ENCODE data around the gene RAP1A. TPM values are rescaled to one million over a fixed set of nuclear protein-coding genes. Genes with fewer than 3 reads are reported as not detected.
"Not testable (repeated sequence)": the region's sequence is repeated elsewhere in the genome, so short reads cannot be mapped to it uniquely, and the experiment has no call there.

Gene RAP1A
- total RNA-seq, 1 donor from 2014 or later = 93.7 TPM

- DNase-seq (ENCODE audit: low read depth) = no peak
These were observed 117.9 kb downstream of the RAP1A start for GRCh38 chr1:111737216-111738132.

- DNase-seq (ENCODE audit: low read depth) = no peak
These were observed 118.5 kb downstream of the RAP1A start for GRCh38 chr1:111738133-111738435.

- DNase-seq (ENCODE audit: low read depth) = peak; percentile 43
These were observed 119.0 kb downstream of the RAP1A start for GRCh38 chr1:111738436-111739193.

DNA sequence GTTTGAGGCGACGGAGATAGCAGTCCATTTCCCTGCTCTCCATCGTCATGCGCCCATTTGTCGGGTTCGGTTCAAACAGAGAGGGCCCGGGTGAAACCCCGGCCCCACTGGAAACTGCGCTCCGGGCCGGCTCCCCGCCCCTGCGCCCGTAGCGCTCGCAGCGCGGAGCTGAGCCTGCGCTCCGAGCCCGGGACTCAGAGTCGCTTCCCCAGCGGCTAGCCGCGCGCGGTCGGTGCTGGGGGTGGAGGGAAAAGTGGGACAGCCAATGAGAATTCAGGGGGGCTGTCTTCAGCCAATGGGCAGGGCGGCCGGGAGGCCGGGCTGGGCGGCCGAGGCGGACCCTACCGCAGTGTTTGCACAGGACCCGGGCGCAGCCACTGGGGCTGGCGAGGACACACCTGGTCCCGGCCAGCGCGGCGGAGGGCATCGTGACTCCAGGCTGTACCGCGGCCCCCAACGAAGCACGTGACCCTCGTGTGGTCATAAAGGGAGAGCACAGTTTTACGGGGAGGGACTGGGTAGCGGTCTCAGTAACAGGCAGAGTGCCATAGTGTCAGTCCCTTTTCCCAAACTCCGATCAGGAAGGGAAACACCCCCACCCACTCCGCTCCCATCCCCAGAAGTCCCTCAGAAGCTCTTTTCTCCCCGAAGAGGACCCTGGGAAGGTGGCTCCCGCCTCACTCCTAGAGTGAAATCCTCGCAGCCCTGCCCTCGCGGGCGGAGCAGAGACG, 119.8 kb downstream of the RAP1A start, which contains the start of gene INKA2:
Gene INKA2, minus strand, starts transcription at position 202 of the 731 bp plus-strand sequence. Its CDS starts 153 bp downstream, at position 49.
- DNase-seq (ENCODE audit: low read depth) = peak; percentile 55

DNA sequence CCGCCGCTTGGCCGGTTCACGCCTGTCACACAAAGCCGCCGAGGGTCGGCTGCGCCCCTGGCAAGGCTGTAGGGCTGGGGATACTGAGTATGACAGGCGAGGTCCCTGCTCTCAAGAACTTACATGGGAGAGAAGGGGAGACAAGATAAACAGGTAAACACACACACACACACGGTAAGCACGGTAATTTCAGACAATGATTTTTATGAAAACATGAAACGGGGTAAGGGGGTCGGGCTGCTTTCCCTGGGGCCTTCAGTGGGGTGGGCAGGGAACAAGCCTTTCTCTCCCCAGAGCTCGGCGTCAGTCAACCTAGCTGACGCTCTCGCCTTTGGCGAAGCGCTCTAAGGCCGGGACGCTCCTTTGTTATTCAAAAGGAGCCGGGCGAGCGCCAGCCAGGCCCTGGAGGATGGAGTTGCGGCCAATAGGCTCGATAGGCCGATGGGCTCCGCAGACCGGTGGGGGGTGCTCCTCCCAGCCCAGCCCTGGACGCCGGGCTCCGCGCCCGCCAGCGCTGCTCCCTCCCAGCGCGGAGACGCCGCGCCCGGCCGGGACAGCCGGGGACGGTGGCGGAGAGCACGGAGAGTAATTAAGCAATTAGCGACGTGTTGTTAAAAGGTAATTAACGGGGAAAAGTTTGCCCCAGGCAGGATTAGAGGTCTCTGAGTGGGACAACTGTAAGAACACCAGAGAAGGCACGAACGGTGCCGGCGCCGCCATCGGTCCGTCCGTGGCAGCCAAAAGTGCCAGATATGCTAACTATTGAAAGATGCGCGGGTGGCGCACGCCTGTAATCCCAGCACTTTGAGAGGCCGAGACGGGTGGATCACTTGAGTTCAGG, 120.6 kb downstream of the RAP1A start:
- DNase-seq (ENCODE audit: low read depth) = peak; percentile 19

DNA sequence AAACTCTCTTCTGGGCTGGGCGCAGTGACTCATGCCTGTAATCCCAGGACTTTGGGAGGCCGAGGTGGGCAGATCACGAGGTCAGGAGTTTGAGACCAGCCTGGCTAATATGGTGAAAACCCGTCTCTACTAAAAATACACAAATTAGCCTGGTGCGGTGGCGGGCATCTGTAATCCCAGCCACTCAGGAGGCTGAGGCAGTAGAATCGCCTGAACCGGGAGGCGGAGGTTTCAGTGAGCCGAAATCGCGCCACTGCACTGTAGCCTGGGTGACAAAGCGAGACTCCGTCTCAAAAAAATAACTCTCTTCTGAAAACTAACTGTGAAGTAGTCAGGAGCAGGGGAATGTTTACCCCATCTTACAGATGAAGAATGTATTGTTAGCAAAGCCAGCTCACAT, 122.7 kb downstream of the RAP1A start:
- DNase-seq (ENCODE audit: low read depth) = not testable (repeated sequence)

DNA sequence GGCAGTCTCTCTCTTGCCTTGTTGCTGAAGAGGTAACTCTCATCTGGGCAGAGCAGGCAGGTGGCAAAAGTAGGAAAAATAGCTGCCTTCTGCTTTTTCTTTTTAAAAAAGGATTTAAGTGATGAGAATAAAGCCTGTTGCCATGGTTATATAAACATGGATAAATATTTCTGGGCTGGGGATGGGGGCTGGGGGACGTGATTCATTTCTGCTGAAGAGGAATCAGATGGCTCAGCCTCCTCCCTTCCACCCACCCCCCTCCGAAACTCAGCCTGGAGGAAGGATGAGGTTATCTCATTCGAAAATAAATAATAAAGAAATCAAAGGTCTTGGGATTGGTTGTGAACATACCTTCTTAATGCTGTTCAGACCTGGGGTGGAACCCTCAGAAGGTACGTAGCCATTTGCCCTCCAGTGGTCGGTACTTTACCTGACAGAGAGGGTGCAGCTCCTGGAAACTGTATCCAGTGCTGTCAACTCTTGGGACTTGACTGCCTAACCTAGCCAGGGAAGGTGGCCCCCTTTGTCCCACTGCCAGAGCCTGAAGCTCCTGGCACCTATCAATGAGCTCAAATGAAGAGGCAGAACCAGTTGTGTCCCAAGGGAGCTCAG, 123.5 kb downstream of the RAP1A start:
- no peak for DNase-seq (ENCODE audit: low read depth)

- DNase-seq (ENCODE audit: low read depth) = no peak
These were observed 124.1 kb downstream of the RAP1A start for GRCh38 chr1:111743679-111744101.

GRCh38 chr1:111745675-111746613, 126.4 kb downstream of the RAP1A start:
- DNase-seq (ENCODE audit: low read depth) = no peak

- no peak for DNase-seq (ENCODE audit: low read depth)
These were observed 127.0 kb downstream of the RAP1A start for GRCh38 chr1:111746614-111746999.

- DNase-seq (ENCODE audit: low read depth) = peak; percentile 65
These were observed 127.7 kb downstream of the RAP1A start for GRCh38 chr1:111747282-111747734.

GRCh38 chr1:111747947-111748346, 128.4 kb downstream of the RAP1A start:
- DNase-seq (ENCODE audit: low read depth) = no peak

GRCh38 chr1:111749628-111750027, 130.0 kb downstream of the RAP1A start:
- no peak for DNase-seq (ENCODE audit: low read depth)

GRCh38 chr1:111750856-111751255, 131.3 kb downstream of the RAP1A start:
- no peak for DNase-seq (ENCODE audit: low read depth)

GRCh38 chr1:111751906-111752575, 132.5 kb downstream of the RAP1A start:
- no peak for DNase-seq (ENCODE audit: low read depth)

GRCh38 chr1:111754984-111755330, 135.4 kb downstream of the RAP1A start:
- DNase-seq (ENCODE audit: low read depth) = no peak

DNA sequence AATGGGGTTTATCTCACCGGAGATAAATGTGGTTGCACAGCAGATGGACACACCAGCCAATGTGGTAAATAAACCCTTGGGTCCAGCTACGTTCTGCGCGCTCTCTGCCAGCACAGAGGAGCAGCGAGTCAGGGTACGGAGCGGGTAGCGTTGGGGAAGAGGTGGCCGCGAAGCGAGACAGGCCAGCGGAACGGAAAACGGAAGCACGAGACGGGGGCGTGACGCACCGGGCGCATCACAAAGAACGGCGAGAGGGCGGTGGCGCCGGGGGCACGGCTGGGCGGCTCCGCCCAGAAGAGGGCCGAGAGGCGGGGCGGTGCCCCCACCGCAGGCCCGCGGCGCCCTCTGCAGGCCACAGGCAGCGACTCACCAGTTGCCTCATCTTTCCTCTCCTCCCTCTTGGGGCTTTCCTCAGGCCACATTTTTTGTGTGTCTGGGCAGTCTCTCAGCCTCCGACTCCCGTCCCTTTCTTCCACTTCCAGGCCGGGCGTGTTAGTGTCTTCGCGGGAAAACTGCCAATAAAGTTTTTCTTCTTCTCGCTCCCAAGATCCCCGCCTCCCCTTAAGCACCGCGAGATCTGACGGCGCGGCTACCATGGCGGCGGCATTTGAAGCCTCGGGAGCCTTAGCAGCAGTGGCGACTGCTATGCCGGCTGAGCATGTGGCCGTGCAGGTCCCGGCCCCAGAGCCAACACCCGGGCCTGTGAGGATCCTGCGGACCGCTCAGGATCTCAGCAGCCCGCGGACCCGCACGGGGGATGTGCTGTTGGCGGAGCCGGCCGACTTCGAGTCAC, 135.9 kb downstream of the RAP1A start, which contains the start of gene DDX20:
Gene DDX20, plus strand, starts transcription at position 571 of the 793 bp plus-strand sequence. Its CDS starts 24 bp downstream, at position 595.
- DNase-seq (ENCODE audit: low read depth) = peak; percentile 95

DNA sequence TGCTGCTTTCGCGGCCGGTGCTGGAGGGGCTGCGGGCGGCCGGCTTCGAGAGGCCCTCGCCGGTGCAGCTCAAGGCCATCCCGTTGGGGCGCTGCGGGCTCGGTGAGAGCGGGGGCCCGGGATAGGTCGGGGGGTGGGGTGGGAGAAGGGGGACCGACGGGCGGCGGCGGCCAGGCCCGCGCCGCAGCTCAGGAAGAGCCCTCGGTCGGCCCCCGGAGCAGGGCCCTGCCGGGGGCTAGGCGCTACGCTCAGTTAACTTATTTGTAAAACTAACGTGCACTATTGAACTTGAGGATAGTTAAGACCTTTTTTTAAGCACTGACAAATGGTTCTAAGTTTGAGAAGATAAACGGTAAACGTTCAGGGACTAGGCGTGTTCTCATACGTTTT, 136.5 kb downstream of the RAP1A start:
- DNase-seq (ENCODE audit: low read depth) = no peak
